GM23248 (cell line): Measurements from ENCODE around the gene C1QB.

Experiments
- EZH2 ChIP-seq: fragments of 200-600 bp; sonication (generic); IDR thresholded peaks from 2 replicates; pipeline ENCODE4 v1.6.1; 2018; ENCODE audit warnings: antibody characterized with exemption, mild to moderate bottlenecking; ENCODE audit not compliant: insufficient read depth, poor library complexity, severe bottlenecking
- EZH2phosphoT487 ChIP-seq: fragments of 200-600 bp; sonication (generic); IDR thresholded peaks from 2 replicates; pipeline ENCODE4 v1.6.1; 2018; ENCODE audit warnings: antibody characterized with exemption, moderate library complexity, mild to moderate bottlenecking, low read depth; ENCODE audit not compliant: insufficient read depth

DNA sequence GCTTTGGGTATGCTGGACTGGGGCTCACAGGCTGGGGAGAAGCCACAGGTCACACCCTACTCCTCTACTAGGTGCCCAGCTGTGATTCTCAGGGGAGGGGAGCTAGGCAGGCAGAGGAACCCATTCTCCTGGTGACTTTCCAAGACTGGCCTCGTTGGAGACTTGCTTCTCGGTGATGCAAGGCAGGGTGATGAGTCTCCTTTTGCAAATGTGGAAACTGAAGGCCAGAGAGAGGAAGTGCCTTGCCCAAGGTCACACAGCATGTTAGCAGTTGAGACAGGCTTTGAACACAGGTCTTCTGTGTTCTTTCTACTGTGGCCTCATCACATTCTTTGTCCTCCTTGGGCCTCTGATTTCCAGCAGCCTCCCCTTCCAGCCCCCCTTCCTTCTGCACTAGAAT, 37.1 kb upstream of the C1QB start:
- TF ChIP-seq EZH2phosphoT487 = no peak
- no peak for TF ChIP-seq EZH2
